SK-N-SH (cell line): ENCODE measurements around the gene NFXL1. TPM values are rescaled to one million over a fixed set of nuclear protein-coding genes. Genes with fewer than 3 reads are reported as not detected.

Experiments
- CTCF ChIA-PET: fragments of 300-600, 350-600 bp; formaldehyde crosslinking; extraction: SDS; loops from one replicate; lab custom pipeline; 2021; lab: Yijun Ruan, JAX
- POLR2A ChIA-PET: fragments of 350-600 bp; sonication (Branson Sonifier 250); formaldehyde crosslinking; extraction: SDS; loops from one replicate; lab custom pipeline; 2020; ENCODE audit warnings: antibody characterized with exemption, inconsistent platforms; lab: Yijun Ruan, JAX
- DNase-seq: peaks from one replicate; pipeline ENCODE4 v3.0.0; 2012
- H2AFZ ChIP-seq: fragments of 200-600 bp; sonication (generic); 2 replicates; pipeline ENCODE4 v1.8.1; 2016; ENCODE audit warnings: antibody characterized with exemption, mild to moderate bottlenecking, low read depth
- H3F3A ChIP-seq: fragments of 200-600 bp; sonication (generic); replicated peaks from 2 replicates; pipeline ENCODE3; 2016; ENCODE audit warnings: antibody characterized with exemption, mild to moderate bottlenecking; ENCODE audit not compliant: insufficient read depth
- H3K27ac ChIP-seq, 2 experiments: fragments of 200-500 bp in 1 of 2; fragments of 200-600 bp in 1 of 2; sonication (Bioruptor generic) in 1 of 2; sonication (generic), shearing (Covaris generic) in 1 of 2; 2 replicates each; pipeline versions ENCODE4 v1.5.1 to v1.6.1; 2014 to 2016; ENCODE audit warnings: low read depth in 2 of 2, inconsistent platforms in 1 of 2, low read length in 1 of 2, mild to moderate bottlenecking in 1 of 2, mixed read lengths in 1 of 2
- H3K27me3 ChIP-seq: fragments of 200-600 bp; sonication (generic), shearing (Covaris generic); 2 replicates; pipeline ENCODE4 v1.6.1; 2016; ENCODE audit warnings: mixed run types; ENCODE audit not compliant: insufficient read depth
- H3K36me3 ChIP-seq, 2 experiments: fragments of 200-500 bp in 1 of 2; fragments of 200-600 bp in 1 of 2; sonication (Bioruptor generic) in 1 of 2; sonication (generic) in 1 of 2; replicated peaks in 1 of 2; 2 replicates each; pipeline versions ENCODE3 to v1.5.1; 2014 to 2016; ENCODE audit warnings: low read length in 1 of 2, mild to moderate bottlenecking in 1 of 2; ENCODE audit not compliant: insufficient read depth in 2 of 2, control insufficient read depth in 1 of 2
- H3K4me1 ChIP-seq, 2 experiments: fragments of 200-500 bp in 1 of 2; fragments of 200-600 bp in 1 of 2; sonication (Bioruptor generic) in 1 of 2; sonication (generic), shearing (Covaris generic) in 1 of 2; 2 replicates each; pipeline versions ENCODE4 v1.5.1 to v1.6.1; 2014 to 2016; ENCODE audit warnings: low read depth in 1 of 2, low read length in 1 of 2, mixed run types in 1 of 2; ENCODE audit not compliant: insufficient read depth in 2 of 2, control insufficient read depth in 1 of 2
- H3K4me2 ChIP-seq: fragments of 200-600 bp; sonication (generic), shearing (Covaris generic); 2 replicates; pipeline ENCODE4 v1.6.1; 2017; ENCODE audit warnings: mixed run types
- H3K4me3 ChIP-seq, 2 experiments: fragments of 200-500 bp in 1 of 2; fragments of 200-600 bp in 1 of 2; sonication (Bioruptor generic) in 1 of 2; sonication (generic), shearing (Covaris generic) in 1 of 2; 2 replicates each; pipeline versions ENCODE4 v1.5.1 to v1.8.1; 2014 to 2016; ENCODE audit warnings: low read depth in 2 of 2, inconsistent platforms in 1 of 2, low read length in 1 of 2, mild to moderate bottlenecking in 1 of 2, mixed read lengths in 1 of 2, moderate library complexity in 1 of 2
- H3K79me2 ChIP-seq: fragments of 200-600 bp; sonication (generic); 2 replicates; pipeline ENCODE4 v1.8.1; 2017; ENCODE audit warnings: mild to moderate bottlenecking; ENCODE audit not compliant: insufficient read depth
- H3K9ac ChIP-seq: fragments of 200-600 bp; sonication (generic); 2 replicates; pipeline ENCODE4 v1.6.1; 2017; ENCODE audit warnings: mixed run types
- H3K9me2 ChIP-seq: fragments of 200-600 bp; sonication (generic); 2 replicates; pipeline ENCODE4 v1.6.1; 2017; ENCODE audit warnings: mixed run types
- H3K9me3 ChIP-seq: fragments of 200-600 bp; sonication (generic); 2 replicates; pipeline ENCODE4 v1.6.1; 2017; ENCODE audit warnings: mixed run types, mild to moderate bottlenecking, moderate library complexity
- H4K20me1 ChIP-seq: fragments of 200-600 bp; sonication (generic); 2 replicates; pipeline ENCODE4 v1.6.1; 2017; ENCODE audit warnings: mild to moderate bottlenecking, mixed run types; ENCODE audit not compliant: insufficient read depth
- ELF1 ChIP-seq: IDR thresholded peaks from 2 replicates; pipeline ENCODE4 v1.4.0; 2012
- FOXJ3 ChIP-seq: sonication (generic); formaldehyde crosslinking; IDR thresholded peaks from 2 replicates; pipeline ENCODE4 v1.5.1; 2020; ENCODE audit warnings: mild to moderate bottlenecking, missing genetic modification reagents
- MEF2A ChIP-seq: IDR thresholded peaks from 2 replicates; pipeline ENCODE4 v1.4.0; 2012; ENCODE audit warnings: low read depth, borderline replicate concordance
- NFIC ChIP-seq: IDR thresholded peaks from 2 replicates; pipeline ENCODE4 v1.4.0; 2012; ENCODE audit warnings: borderline replicate concordance
- RAD21 ChIP-seq: IDR thresholded peaks from 2 replicates; pipeline ENCODE4 v1.6.1; 2012; ENCODE audit warnings: mild to moderate bottlenecking, low read length
- RCOR1 ChIP-seq: fragments of 150-350 bp; IDR thresholded peaks from 2 replicates; pipeline ENCODE4 v1.6.1; 2017; ENCODE audit warnings: antibody characterized with exemption, low read length
- RXRA ChIP-seq: IDR thresholded peaks from 2 replicates; pipeline ENCODE4 v1.4.0; 2012; ENCODE audit warnings: low read depth, mild to moderate bottlenecking, borderline replicate concordance
- SIN3A ChIP-seq: IDR thresholded peaks from 2 replicates; pipeline ENCODE4 v1.6.1; 2012; ENCODE audit warnings: low read depth, mild to moderate bottlenecking, low read length, moderate library complexity, borderline replicate concordance
- SMC3 ChIP-seq: IDR thresholded peaks from 2 replicates; pipeline ENCODE4 v1.6.1; 2012; ENCODE audit warnings: low read depth, low read length, improper control_type of control experiment
- TAF1 ChIP-seq: IDR thresholded peaks from 2 replicates; pipeline ENCODE4 v1.6.1; 2012; ENCODE audit warnings: low read depth, mild to moderate bottlenecking, low read length, moderate library complexity, borderline replicate concordance
- TCF12 ChIP-seq: IDR thresholded peaks from 2 replicates; pipeline ENCODE4 v1.4.0; 2012
- TEAD4 ChIP-seq: IDR thresholded peaks from 2 replicates; pipeline ENCODE4 v1.4.0; 2012; ENCODE audit warnings: mild to moderate bottlenecking, borderline replicate concordance; ENCODE audit not compliant: insufficient read depth
- WGBS: methylation state at CpG from one replicate; pipeline ENCODE4 v1.1.6; 2017; ENCODE audit warnings: low lambda C conversion rate; 5-methylcytosine and 5-hydroxymethylcytosine counted together
- polyA plus RNA-seq, 3 experiments: library from polyadenylated mRNA; depleted of rRNA; stranded (reverse); fragments of >200 nt; gene quantifications; 2 replicates each; pipeline ENCODE4 v1.2.3, GENCODE V29; 2012
- TF ChIP-seq, protein P1 (sequence below): IDR thresholded peaks from 2 replicates; pipeline ENCODE4 v1.4.0; 2012; ENCODE audit warnings: low read depth, borderline replicate concordance
- TF ChIP-seq, protein P2 (sequence below): fragments of 150-350 bp; IDR thresholded peaks from 2 replicates; pipeline ENCODE4 v1.6.1; 2017; ENCODE audit warnings: antibody characterized with exemption, low read length, low read depth, borderline replicate concordance
- TF ChIP-seq, protein P3 (sequence below): IDR thresholded peaks from 2 replicates; pipeline ENCODE4 v1.4.0; 2012; ENCODE audit warnings: low read depth
- TF ChIP-seq, protein P4 (sequence below): IDR thresholded peaks from 2 replicates; pipeline ENCODE4 v1.6.1; 2012; ENCODE audit warnings: mild to moderate bottlenecking, low read depth, low read length, moderate library complexity
- TF ChIP-seq, protein P5 (sequence below): IDR thresholded peaks from 2 replicates; pipeline ENCODE4 v1.4.0; 2012; ENCODE audit warnings: low read depth, borderline replicate concordance

Gene NFXL1
- polyA plus RNA-seq, 1 of the 3 experiments (the other 2 are of a cell fraction), result 9.0 TPM

DNA sequence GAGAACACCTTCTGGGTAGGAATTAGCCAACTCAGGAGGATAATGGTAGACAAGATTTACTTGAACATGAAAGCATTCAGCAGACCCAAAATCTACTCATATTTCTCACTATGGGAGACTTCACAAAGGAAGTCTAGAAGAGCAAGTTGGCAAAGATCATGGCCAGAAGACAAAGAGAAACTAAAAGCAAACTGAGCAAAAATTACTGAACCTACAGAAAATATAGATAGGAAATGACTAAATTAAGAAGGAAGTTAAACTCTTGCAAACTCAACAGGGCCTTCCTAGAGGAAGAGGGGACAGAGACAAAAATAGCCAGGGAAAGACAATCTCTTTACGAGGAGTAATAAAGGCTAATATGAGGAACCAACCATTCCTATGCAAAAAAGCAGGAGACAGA, 95.2 kb downstream of the NFXL1 start:
- Histone ChIP-seq H3K9ac (no peak overlapping the region), H3K27me3 (no peaks in the 10 kb centered on the region), H4K20me1 (no peaks in the 10 kb centered on the region), H3K79me2 (no peaks in the 10 kb centered on the region), H3K4me1 (no peaks in the 10 kb centered on the region; a peak in 1 of 4 replicates), H2AFZ (no peak overlapping the region), H3F3A (no peaks in the 10 kb centered on the region), H3K9me3 (no peaks in the 10 kb centered on the region), H3K4me2 (no peak overlapping the region), H3K27ac (no peak overlapping the region), H3K9me2 (no peaks in the 10 kb centered on the region), H3K4me3 (no peak overlapping the region), H3K36me3 (no peaks in the 10 kb centered on the region)
- CTCF ChIA-PET, result interaction anchor here (1.2 to 1.5 kb wide), 2 partner anchors 17 to 114 kb away, joined by 3 to 4 read pairs; no protein-coding TSS in a partner anchor
- no peak for TF ChIP-seq SIN3A
- TF ChIP-seq NFIC, result no peak
- no peak for TF ChIP-seq SMC3
- no peak for TF ChIP-seq RXRA
- TF ChIP-seq, protein P1, sequence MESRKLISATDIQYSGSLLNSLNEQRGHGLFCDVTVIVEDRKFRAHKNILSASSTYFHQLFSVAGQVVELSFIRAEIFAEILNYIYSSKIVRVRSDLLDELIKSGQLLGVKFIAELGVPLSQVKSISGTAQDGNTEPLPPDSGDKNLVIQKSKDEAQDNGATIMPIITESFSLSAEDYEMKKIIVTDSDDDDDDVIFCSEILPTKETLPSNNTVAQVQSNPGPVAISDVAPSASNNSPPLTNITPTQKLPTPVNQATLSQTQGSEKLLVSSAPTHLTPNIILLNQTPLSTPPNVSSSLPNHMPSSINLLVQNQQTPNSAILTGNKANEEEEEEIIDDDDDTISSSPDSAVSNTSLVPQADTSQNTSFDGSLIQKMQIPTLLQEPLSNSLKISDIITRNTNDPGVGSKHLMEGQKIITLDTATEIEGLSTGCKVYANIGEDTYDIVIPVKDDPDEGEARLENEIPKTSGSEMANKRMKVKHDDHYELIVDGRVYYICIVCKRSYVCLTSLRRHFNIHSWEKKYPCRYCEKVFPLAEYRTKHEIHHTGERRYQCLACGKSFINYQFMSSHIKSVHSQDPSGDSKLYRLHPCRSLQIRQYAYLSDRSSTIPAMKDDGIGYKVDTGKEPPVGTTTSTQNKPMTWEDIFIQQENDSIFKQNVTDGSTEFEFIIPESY, result no peak
- TF ChIP-seq TAF1, result no peak
- no peak for TF ChIP-seq TCF12
- no peak for TF ChIP-seq FOXJ3 (CRISPR knock-in tag)
- TF ChIP-seq ELF1, result no peak
- TF ChIP-seq MEF2A, result no peak
- TF ChIP-seq TEAD4, result no peak
- no peak for DNase-seq
- POLR2A ChIA-PET, result no interaction called here
- WGBS, result 75% methylated on average over 1 of the region's 1 CpG

DNA sequence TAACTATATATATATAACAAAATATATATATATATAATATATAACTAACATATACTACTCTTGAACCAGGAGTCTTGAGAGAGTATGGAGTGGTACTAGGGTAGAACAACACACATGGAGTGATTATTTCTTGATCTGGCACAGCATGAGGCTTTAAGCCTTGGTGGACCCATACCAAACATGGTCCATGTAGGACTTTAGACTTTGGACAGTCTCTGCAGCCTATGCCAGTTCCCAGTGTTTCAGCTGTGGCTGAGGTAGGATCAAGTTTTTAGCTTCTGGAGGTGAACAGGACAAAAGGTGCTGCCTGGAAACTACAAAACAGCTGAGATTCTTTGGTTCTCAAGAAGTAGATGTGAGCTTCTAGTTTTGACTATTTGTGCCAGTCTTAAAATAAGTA, 97.1 kb downstream of the NFXL1 start:
- Histone ChIP-seq H3K27me3 (no peaks in the 10 kb centered on the region), H3K27ac (no peak overlapping the region), H3K4me1 (no peaks in the 10 kb centered on the region), H3K79me2 (no peaks in the 10 kb centered on the region), H3K4me3 (no peak overlapping the region), H3K36me3 (no peaks in the 10 kb centered on the region), H3F3A (no peaks in the 10 kb centered on the region), H3K4me2 (no peak overlapping the region), H4K20me1 (no peaks in the 10 kb centered on the region), H3K9me2 (no peaks in the 10 kb centered on the region), H3K9ac (no peak overlapping the region), H3K9me3 (no peaks in the 10 kb centered on the region), H2AFZ (no peak overlapping the region)
- DNase-seq, result no peak
- ChIA-PET POLR2A (no interaction called here), CTCF (interaction anchor here (1.7 kb wide), 1 partner anchor 112 kb away, joined by 13 read pairs; no protein-coding TSS in a partner anchor)
- TF ChIP-seq, protein P2, sequence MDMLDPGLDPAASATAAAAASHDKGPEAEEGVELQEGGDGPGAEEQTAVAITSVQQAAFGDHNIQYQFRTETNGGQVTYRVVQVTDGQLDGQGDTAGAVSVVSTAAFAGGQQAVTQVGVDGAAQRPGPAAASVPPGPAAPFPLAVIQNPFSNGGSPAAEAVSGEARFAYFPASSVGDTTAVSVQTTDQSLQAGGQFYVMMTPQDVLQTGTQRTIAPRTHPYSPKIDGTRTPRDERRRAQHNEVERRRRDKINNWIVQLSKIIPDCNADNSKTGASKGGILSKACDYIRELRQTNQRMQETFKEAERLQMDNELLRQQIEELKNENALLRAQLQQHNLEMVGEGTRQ, result no peak
- TF ChIP-seq RAD21, result no peak
- TF ChIP-seq, protein P3, sequence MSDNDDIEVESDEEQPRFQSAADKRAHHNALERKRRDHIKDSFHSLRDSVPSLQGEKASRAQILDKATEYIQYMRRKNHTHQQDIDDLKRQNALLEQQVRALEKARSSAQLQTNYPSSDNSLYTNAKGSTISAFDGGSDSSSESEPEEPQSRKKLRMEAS, result no peak
- TF ChIP-seq MEF2A, result no peak
- TF ChIP-seq FOXJ3 (CRISPR knock-in tag), result no peak
- TF ChIP-seq SIN3A, result no peak
- TF ChIP-seq, protein P4, sequence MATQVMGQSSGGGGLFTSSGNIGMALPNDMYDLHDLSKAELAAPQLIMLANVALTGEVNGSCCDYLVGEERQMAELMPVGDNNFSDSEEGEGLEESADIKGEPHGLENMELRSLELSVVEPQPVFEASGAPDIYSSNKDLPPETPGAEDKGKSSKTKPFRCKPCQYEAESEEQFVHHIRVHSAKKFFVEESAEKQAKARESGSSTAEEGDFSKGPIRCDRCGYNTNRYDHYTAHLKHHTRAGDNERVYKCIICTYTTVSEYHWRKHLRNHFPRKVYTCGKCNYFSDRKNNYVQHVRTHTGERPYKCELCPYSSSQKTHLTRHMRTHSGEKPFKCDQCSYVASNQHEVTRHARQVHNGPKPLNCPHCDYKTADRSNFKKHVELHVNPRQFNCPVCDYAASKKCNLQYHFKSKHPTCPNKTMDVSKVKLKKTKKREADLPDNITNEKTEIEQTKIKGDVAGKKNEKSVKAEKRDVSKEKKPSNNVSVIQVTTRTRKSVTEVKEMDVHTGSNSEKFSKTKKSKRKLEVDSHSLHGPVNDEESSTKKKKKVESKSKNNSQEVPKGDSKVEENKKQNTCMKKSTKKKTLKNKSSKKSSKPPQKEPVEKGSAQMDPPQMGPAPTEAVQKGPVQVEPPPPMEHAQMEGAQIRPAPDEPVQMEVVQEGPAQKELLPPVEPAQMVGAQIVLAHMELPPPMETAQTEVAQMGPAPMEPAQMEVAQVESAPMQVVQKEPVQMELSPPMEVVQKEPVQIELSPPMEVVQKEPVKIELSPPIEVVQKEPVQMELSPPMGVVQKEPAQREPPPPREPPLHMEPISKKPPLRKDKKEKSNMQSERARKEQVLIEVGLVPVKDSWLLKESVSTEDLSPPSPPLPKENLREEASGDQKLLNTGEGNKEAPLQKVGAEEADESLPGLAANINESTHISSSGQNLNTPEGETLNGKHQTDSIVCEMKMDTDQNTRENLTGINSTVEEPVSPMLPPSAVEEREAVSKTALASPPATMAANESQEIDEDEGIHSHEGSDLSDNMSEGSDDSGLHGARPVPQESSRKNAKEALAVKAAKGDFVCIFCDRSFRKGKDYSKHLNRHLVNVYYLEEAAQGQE, result no peak
- TF ChIP-seq TAF1, result no peak
- TF ChIP-seq, protein P1, result no peak
- TF ChIP-seq, protein P5, sequence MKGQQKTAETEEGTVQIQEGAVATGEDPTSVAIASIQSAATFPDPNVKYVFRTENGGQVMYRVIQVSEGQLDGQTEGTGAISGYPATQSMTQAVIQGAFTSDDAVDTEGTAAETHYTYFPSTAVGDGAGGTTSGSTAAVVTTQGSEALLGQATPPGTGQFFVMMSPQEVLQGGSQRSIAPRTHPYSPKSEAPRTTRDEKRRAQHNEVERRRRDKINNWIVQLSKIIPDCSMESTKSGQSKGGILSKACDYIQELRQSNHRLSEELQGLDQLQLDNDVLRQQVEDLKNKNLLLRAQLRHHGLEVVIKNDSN, result no peak
- no peak for TF ChIP-seq SMC3
- no peak for TF ChIP-seq RCOR1
